ENCODE measurements around the gene CABP7.

Gene CABP7

DNA sequence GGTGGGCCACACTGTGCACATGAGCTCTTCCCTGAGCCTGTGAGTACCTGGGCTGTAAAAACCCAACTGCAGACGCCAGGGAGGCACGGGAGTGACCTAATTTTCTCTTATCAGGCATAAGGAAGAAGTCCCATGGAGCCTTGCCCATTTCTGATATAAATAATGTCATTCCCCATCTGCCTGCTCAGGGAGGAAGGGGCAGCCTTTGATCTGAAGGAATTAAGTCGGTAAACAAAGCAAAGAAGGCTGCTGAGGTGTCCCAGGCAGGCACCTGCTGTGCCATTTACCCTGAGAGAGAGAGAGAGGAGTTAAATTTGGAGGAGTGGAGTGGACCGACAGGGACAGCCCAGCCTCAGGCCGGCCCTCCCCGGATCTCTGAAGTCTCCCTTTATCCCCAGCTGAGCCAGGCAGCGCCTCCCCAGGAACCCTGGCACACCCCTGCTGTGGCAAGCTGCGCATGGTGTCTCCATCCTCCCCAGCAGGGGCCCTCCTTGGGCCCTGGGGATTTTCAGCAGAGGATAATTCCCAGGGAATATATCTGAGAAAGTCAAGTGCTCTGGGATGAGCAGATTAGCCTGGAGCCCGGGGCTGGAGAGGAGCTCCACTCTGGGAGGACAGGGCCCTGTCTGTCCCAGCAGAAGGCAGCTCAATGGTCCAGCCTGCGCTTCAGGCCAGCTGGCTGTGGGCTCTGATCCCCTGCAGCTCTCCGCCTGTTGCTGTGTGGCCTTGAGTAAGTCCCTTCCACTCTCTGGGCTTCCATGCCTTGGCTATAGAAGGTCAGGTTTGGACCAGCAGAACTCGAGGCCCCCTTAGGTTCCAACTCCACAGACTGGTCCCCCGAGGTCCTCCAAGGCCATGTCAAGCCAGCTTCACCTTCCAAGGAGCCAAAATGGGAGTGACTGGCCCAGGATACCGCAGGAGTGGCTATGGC is 17.5 kb upstream of the CABP7 start:
- DNase-seq, result no peak

DNA sequence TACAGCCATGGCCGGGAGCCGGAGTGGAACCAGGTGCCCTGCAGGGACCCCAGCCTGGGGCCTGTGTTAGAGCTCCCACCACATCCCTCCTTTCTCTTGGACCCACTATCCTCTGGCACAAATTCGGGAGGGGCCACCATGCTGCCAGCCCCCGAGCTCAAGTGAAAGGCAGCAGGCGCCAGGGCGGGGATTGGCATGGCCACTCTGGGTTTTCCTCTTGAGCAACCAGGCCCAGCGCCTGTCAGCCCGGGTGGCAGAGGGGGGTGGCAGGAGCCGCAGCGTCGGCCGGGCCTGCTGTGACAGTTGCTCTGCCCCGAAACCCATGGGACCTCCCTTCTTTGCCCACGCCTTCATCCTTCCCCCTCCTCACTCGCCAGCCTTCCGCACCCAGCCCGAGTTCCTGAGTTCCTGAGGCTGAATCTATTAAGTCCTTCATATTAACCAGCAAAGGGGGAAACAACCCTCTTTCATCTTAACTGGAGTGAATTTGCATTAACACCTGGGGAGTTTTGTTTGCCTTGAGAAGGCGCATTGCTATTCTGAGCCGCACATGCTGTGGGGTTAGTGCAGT is 16.8 kb upstream of the CABP7 start:
- DNase-seq, result peak; percentile 62

DNA sequence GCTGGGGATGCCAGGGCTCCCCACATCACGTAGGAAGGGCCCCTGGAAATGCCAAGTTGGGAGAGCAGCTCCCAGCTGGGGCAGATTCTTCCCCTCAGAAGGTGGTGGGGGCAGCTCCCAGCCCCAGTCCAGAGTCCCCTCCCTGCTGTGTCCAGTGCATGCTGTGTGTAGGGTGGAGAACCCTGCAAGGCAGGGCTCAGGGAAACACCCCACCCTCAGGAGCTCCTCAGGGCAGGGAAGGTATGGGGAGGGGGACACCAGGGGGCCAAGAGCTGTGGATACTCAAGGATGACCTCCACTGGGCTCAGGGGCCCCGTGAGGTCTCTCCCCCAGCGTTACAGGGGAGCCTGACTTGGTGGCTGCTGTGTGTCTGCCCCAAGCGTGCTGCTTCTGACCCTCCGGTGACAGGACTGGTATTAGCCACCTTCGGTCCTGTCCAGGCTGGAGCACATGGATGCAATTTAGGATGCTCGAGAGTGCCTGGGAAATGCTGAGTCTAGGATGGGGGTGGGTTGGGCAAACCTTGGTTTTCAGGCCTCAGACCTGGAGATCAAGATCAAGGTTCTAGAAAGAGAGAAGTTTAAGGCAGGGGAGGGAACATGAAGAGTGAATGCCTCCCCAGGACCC is 16.1 kb upstream of the CABP7 start:
- DNase-seq, result no peak

DNA sequence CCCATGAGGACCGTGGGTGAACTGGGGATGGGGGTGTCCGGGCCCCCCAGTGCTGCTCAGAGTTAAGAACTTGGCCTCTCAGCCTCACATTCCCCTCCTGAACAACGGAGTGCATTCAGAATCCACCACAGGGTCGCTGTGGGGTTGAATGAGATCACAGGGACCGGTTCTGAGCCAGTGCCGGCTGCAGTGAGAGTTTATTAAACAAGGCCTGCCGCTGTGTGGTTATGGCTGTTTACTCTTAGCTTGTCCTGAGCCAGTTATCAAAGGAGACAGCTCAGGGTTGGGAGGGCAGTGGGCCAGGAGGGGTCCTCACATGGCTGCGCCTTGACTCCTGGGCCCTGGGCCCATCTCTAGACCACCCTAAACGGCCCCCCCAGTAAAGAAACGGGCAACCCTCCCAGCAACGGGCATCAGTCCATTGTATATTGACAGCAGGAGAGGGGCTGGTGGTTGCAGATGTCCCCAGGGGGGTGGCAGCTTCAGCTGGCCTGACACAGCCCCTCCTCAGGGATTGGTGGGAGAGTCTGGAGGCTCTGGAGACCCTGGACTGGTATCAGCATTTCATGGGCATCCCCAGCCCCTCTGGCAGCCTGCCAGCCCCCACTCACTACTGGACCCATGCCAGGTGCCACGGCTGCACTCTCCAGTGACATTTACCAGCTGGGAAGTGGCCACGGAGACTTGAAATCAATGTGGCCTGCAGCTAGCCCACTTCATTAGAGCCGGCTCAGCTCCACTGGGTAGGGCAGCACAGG is 15.1 kb upstream of the CABP7 start:
- DNase-seq, result peak; percentile 77

DNA sequence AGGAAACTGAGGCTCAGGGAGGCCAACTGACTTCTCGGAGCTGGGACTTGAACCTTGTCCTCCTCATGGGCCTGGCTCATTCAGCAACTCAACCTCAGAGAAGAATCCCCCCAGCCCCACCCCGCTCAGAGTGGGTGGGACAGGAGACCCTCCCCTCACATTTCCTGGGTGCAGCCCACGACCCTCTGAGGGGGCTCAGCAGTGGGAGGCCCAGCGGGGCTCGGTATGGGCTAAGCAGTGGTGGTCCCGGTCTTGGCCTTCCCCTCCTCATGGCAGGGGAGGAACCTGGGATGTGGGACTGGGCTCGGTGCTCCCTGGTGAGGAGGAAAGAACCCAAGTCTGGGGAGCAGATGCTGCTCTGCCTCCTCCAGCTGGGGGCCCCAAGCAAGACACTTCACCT is 14.2 kb upstream of the CABP7 start:
- DNase-seq, result no peak

DNA sequence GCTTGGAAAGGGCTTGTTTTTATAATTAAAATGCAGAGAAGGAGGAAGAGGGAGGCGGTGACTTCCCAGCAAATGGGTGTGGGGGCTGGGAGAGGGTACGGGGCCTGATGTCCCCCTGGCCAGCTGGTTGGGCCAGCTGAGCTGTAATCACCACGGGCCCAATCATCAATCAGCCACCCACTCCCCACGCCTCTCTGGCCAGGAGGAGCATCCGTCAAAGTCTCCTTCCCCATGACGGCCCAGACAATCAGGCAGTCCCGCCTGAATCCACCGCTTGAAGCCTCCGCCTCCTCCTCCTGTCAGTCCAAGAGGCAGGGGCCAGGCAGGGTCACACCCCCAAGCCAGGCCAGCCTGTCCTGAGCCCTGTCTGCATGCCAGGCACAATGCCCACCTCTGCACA is 13.3 kb upstream of the CABP7 start:
- DNase-seq, result no peak

DNA sequence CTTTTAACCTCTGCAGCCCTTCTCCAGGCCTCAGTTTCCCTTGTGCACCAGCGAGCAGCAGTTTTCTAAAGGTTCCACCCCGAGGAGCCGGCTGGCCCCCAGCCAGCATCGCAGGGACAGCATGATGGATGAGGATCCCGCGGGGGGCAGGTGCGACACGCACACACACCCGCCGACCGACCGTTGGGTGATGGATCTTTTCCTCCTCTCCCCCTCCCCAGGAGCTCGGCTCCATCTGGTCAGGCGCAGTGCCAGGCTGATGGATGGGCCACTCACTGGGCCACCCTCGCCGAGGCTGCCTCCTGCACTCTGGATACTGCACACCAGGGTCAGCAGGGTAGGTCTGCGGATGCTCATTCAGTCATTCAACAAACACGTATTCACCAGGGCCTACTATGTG is 12.8 kb upstream of the CABP7 start:
- no peak for DNase-seq

DNA sequence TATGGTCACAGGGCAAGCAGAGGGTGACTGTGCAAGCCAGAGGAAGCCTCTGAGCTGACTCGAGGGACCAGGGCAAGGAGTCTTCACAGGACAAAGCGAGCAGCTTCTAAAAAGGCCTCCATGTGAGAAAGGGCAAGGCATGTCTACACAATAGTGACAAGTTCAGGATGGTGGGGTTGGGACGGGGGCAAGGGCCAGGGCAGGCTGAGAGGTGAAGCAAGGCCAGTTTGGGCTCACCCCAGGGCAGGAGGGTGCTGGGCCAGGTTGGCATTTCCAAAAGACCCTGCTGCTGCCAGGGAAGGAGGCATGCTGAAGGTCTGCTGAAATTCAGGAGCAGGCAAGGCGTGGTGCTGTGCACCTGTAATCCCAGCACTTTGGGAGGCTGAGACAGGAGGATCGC is 12.3 kb upstream of the CABP7 start:
- DNase-seq, result no peak

DNA sequence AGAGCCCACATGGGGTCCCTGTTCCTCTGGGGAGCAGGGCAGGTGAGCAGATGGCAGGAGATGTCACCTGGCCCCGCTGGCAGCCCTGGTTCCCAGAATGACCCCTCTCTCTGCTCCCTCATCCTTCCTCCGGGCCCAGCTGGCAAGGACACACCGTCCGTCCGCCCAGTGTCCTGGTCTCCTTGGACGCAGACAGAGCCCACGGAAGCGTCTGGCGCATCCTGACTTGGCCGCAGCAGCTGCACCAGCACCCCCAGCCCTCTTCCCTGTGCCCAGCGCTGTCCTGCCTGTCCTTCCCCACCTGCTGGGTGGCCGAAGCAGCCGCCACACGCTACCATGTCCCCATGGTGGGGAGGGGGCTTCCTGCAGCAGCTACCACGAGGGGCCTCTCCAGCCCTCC is 9.6 kb upstream of the CABP7 start:
- no peak for DNase-seq

DNA sequence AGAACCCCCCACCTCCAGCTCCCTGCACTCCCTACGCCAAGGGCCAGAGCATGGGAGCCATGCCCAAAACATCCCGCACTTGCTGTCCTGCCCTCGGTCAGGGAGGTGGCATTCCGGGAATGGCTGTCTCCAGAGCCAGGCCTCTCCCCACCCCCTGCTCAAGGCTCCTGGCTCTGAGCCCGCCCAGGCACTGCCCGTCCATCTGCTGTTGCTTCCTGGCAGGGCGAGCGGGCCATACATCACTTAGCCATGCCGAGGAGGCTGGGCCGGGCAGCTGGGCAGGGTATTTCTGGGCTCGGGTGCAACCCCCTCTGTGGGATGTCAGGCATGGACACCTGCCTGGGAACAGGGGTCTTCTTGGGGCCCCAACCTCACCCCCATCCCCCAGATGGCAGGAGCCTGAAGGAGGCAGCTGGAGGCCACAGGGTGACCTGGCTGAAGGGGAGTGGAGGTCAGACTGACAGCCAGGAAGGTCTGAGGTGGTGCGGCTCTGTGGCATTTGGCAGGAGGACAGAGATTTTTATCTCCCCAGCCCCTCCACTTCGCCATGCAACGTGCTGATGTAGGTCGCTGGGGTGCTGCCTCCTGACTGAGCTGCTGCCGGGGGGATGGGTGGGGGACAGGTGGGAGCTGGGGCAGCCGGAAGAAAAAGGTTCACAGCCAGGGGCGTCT is 8.7 kb upstream of the CABP7 start:
- no peak for DNase-seq

DNA sequence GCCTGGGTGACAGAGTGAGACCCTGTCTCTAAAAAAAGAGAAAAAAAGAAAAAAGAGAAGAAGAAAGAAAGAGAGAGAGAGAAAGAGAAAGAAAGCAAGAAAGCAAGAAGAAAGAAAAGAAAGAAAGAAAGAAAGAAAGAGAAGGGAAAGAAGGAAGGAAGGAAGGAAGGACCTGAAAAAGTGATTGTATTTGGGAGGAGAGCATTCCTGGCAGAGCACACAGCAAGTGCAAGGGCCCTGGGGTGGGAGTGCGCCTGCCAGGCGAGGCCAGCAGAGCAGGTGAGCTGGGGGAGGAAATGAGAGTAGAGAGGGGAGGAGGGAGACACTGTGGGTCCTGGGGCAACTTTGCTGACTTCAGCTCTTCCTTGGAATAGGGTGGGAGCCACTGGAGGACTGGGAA is 7.7 kb upstream of the CABP7 start:
- DNase-seq, result no peak

DNA sequence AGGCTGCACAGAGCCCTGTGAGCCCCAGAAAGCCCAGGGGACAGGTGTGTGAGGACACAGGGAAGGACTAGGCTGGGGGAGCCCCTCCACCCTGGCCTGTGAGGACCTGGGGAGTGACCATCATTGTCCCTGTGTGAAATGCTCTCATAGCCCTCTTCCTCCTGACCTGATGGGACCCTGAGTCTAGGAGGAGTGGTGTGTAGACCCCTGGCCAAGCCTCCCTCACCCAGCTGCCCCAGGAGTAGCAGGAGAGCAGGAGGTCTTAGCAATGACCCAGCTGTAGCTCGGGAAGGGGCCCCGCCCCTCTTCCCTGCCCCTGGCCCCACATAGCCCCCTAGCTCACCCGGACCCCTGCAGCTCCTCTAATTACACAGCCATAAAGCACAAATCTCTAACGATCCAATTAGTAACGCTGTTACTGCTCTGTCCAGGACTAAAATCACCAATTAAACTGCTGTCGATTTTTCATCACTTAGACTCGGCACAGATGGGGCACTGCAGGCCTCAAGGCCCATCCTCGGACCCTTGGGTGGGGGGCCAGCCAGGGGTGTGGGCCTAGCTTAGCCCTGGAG is 6.6 kb upstream of the CABP7 start:
- DNase-seq, result no peak

DNA sequence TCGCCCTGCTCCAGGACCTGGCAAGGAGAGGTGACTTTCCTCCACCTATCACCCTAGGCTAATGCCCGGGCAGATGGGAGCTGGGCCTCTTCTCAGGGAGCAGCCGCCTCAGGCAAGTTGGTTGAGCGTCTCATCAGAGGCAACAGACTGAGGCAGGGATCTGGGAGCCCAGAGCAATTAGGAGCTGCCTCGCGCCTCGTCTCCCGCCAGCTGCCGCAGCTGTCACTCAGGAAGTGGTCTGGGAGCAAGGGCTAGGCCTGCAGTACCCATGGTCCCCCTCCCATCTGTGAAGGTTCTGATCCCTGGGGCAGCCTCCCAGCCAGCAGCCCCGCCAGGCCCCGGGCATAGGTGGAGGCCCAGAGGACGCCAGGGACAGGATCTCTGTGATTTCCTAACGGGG is 4.6 kb upstream of the CABP7 start:
- DNase-seq, result no peak

DNA sequence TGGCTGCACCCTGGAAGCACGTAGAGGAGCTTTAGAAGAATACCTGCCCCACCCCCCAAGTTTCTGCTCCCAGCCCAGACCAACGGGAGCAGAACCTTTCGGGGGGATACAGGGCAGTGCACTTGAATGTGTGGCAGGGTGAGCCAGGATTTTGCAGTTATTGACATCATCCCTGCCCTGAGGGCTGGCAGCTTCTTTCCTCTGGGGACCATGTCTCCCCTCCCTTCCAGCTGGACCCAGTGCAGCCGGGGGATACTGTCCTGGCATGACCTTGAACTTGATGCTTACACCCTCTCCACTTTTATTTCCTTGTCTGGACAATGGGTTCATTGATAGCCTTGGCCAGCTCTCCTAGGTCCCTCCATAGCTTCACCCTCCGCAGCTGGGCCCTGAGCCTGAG is 4.1 kb upstream of the CABP7 start:
- DNase-seq, result no peak

DNA sequence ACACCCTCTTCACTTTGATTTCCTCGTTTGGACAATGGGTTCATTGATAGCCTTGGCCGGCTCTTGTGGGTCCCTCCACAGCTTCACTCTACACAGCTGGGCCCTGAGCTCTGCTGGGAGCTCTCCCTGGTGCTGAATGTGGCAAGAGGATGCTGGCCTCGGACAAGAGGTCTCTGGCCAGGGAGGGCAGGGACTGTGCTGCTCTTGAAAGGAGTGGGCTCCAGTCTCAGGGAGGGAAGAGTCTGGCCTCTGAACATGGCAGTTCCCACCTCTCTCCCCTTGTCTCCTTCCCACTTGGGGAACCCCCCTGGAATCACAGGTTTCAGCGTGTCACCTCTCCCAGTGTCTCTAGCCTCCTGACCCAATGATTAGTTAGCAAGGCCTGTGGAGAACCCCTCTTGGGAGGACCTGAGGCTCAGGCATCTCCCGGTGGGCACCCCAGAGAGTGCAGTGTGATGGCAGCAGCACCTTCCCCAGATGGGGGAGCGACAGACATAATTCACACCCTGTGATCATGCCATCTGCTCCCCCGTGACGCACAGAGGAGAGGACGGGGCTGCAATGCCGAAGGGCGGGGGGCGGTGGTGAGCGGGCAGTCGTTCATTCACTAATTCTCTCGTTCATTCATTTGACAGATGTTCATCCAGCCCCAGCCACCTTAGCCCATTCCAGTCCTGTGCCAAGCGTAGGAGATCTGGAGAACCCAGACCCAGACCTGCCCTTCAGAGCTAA is 2.8 kb upstream of the CABP7 start:
- DNase-seq, result peak; percentile 87

DNA sequence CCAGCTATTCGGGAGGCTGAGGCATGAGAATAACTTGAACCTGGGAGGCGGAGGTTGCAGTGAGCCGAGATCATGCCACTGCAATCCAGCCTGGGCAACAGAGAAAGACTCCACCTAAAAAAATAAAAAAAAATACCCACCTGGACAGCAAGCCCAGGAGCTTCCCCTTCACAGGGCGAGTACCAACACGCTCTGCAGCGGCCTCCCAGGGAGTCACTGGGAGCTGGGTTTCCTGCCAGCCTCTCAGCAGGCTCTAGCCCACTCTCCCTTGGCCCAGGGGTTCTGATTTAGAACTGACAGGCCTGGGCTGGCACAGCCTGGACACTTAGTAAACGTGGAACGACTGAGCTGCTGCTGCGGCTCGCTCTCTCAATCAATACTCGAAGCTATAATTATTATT is 2.0 kb upstream of the CABP7 start:
- no peak for DNase-seq

DNA sequence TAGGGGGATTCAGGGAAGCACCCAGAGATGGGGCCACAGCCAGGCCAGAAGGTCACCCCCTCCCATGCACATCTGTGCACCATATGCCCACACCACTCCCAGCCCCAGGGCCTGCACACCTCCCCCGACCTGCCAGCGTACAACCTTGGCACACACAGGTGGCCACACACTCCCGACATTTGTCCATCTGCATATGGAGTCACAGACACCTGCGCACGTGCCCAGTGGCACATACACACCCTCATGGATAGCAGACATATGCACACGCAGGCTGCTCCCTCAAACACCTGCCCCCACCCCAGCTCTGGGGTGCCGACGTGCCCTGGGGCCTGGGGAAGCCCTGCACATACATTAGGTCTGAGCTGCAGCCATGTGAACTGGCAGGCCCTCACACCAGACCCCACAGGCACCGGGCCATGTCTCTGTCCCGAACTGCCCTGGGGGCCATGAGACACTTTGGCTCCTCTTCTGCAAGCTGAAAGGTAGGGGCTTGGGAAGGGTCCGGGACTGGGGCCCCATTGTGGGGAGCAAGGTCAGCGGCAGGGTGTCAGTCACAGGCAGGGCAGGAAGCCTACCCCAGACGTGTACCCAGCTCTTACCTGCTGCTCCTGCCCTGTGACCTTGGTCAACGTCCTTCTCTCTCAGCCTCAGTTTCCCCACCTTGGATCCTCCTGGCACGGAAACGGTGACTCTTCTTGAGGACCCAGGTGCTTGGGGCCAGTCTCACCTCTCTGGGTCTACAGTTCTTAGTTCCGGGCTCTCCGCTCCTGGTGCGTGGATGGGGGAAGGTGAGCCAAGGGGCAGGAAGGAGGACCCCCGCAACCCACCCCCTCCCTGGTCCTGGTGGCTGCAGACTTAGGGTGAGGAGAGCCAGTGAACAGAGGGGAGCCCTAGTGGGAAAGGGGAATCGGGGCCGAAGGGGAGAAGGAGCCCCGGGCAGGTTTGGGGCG is 579 bp upstream of the CABP7 start:
- DNase-seq, result no peak

DNA sequence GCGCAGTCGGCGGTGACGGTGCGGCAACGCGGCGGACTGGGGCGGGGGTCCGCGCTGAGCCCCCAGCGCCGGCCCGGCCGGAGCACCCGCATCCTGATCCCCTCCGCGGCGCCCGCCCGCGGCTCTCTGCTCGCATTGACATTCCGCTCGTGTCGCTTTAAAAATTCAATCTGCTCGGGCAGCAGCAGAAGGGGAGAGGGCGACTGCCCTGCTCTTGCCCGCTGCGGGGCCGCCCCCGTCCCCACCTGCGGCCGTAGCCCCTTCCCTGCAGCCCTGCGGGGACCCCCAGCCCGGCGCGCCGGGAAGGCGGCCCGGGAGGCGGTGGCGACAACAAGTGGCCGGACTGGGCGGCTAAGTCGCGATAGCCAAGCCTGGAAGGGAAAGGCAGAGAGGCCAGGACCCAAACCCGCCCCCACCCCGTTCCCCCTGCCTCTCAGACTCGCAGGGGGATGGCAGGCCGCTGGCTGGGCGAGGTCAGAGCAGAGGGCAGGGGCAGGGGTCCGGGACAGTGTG is 1.1 kb downstream of the CABP7 start:
- DNase-seq, result no peak

DNA sequence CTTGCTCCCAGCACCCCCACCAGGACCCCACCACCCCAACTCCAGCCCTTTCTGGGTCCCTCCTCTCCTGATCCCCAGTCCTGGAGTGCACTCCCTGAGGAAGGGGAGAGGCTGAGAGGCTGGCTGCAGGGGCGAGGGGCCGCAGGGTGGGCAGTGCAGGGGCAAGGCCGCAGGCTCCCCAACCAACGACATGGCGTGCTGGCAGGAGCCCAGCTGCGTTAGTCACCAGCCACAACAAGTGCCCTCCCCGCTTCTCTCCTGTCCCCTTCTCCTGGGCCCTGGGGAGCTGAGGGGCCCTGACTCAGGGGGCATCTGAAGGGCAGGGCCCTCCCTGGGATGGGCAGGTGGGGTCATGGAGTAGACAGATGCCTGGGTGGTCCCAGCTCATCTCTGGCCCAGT is 2.3 kb downstream of the CABP7 start:
- no peak for DNase-seq

DNA sequence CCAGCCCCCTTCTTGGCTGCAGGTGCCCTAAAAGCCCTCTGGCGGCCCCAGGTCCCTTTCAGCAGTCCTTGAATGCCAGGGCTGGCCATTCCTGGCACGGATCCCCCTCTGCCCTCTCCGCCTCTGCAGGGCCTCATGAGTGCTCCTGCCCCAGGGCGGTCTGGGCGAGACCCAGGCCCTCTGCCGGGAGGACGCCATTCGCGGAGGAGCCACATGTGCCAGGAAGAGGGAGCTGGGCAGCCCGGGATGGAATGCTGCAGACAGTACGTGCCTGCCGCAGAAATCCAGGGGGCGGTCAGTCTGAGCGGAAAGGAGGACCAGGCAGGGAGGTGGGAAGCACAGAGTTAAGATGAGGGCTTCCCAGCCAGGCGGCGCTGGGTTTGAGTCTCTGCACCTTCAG is 2.8 kb downstream of the CABP7 start:
- DNase-seq, result no peak
